AG10803 (cell line): ENCODE results near the gene ITGAE.
"Not testable (repeated sequence)": the region's sequence is repeated elsewhere in the genome, so short reads cannot be mapped to it uniquely, and the experiment has no call there.

Experiments
- DNase-seq: peaks from one replicate; pipeline ENCODE4 v3.0.0; 2010; ENCODE audit warnings: low read depth
- H3K4me3 ChIP-seq: 2 replicates; pipeline ENCODE4 v1.5.1; 2011; ENCODE audit warnings: mild to moderate bottlenecking, low read length, control low read depth
- CTCF ChIP-seq: conservative IDR thresholded peaks from 2 replicates; pipeline ENCODE4 v1.5.1; 2011; ENCODE audit warnings: mild to moderate bottlenecking, low read length, control low read depth, inconsistent platforms

ITGAE gene

GRCh38 chr17:3719265-3719664 is 81.7 kb downstream of the ITGAE start:
- H3K4me3 ChIP-seq, result no peak overlapping the region
- TF ChIP-seq CTCF, result no peak
- no peak for DNase-seq

- H3K4me3 ChIP-seq, result no peak overlapping the region
- DNase-seq, result no peak
- no peak for TF ChIP-seq CTCF
Measured at GRCh38 chr17:3718201-3718600, 82.8 kb downstream of the ITGAE start.

- no peak for TF ChIP-seq CTCF
Measured at GRCh38 chr17:3715296-3715695, 85.7 kb downstream of the ITGAE start.

GRCh38 chr17:3712811-3713463 is 88.1 kb downstream of the ITGAE start:
- TF ChIP-seq CTCF, result no peak
- no peak for DNase-seq
- H3K4me3 ChIP-seq, result no peak overlapping the region

More at GRCh38 chr17:3715296-3715695, 85.7 kb downstream of the ITGAE start:
- DNase-seq, result no peak
- no peak overlapping the region for H3K4me3 ChIP-seq

- TF ChIP-seq CTCF, result no peak
- no peak overlapping the region for H3K4me3 ChIP-seq
- DNase-seq, result peak; percentile 30
Measured at GRCh38 chr17:3710951-3711383, 90.0 kb downstream of the ITGAE start.

GRCh38 chr17:3708366-3708765 is 92.6 kb downstream of the ITGAE start:
- no peak overlapping the region for H3K4me3 ChIP-seq
- DNase-seq, result no peak
- TF ChIP-seq CTCF, result no peak

- not testable (repeated sequence) for H3K4me3 ChIP-seq, DNase-seq
Measured at GRCh38 chr17:3705718-3705984, 95.3 kb downstream of the ITGAE start.
